Chondrocyte (in vitro differentiated cells): ENCODE results near the gene KCNE2. TPM values are rescaled to one million over a fixed set of nuclear protein-coding genes. Genes with fewer than 3 reads are reported as not detected.
"Not testable (repeated sequence)": the region's sequence is repeated elsewhere in the genome, so short reads cannot be mapped to it uniquely, and the experiment has no call there.

Source experiments
- DNase-seq: peaks from one replicate; pipeline ENCODE4 v3.0.0; 2021; ENCODE audit warnings: mixed read lengths, low spot score
- H3K27ac Mint-ChIP-seq: one replicate; pipeline ENCODE4 v1.8.0; 2021; ENCODE audit warnings: mild to moderate bottlenecking, moderate library complexity, mixed read lengths; ENCODE audit not compliant: unreplicated experiment
- H3K27me3 Mint-ChIP-seq: 2 replicates; pipeline ENCODE4 v1.8.0; 2021; ENCODE audit warnings: low read depth, mixed read lengths
- H3K36me3 Mint-ChIP-seq: 2 replicates; pipeline ENCODE4 v1.8.0; 2021; ENCODE audit warnings: low read depth, mixed read lengths
- H3K4me1 Mint-ChIP-seq: 2 replicates; pipeline ENCODE4 v1.8.0; 2021; ENCODE audit warnings: low read depth, mild to moderate bottlenecking, mixed read lengths
- H3K4me3 Mint-ChIP-seq: one replicate; pipeline ENCODE4 v1.8.0; 2021; ENCODE audit warnings: mild to moderate bottlenecking, moderate library complexity, mixed read lengths; ENCODE audit not compliant: unreplicated experiment
- H3K9me3 Mint-ChIP-seq: 2 replicates; pipeline ENCODE4 v1.8.0; 2021; ENCODE audit warnings: low read depth, mixed read lengths
- total RNA-seq: library from RNA; stranded (reverse); gene quantifications from 3 replicates; pipeline ENCODE4 v1.2.1, GENCODE V29; 2021

KCNE2 gene
- total RNA-seq, 1 donor from 2014 or later, result 0.35 TPM

DNA sequence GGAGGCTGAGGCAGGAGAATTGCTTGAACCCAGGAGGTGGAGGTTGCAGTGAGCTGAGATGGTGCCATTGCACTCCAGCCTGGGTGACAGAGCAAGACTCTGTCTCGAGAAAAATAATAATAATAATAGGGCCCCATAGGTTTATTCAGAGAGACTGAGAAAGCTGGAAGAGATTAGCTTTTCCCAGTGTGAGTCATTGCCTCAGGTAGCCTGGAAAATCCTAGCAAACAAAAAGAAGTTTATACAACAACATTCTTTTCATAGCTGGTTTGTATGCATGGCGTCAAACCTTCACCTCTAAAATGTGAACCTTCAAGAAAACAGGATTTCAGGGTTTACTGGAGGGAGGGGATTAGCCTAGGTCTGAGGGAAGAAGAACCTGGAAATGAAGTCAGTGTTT lies 19.3 kb downstream of the KCNE2 start:
- H3K27ac Mint-ChIP-seq, H3K36me3 Mint-ChIP-seq, H3K4me3 Mint-ChIP-seq, H3K4me1 Mint-ChIP-seq, DNase-seq, H3K27me3 Mint-ChIP-seq, H3K9me3 Mint-ChIP-seq: not testable (repeated sequence)

DNA sequence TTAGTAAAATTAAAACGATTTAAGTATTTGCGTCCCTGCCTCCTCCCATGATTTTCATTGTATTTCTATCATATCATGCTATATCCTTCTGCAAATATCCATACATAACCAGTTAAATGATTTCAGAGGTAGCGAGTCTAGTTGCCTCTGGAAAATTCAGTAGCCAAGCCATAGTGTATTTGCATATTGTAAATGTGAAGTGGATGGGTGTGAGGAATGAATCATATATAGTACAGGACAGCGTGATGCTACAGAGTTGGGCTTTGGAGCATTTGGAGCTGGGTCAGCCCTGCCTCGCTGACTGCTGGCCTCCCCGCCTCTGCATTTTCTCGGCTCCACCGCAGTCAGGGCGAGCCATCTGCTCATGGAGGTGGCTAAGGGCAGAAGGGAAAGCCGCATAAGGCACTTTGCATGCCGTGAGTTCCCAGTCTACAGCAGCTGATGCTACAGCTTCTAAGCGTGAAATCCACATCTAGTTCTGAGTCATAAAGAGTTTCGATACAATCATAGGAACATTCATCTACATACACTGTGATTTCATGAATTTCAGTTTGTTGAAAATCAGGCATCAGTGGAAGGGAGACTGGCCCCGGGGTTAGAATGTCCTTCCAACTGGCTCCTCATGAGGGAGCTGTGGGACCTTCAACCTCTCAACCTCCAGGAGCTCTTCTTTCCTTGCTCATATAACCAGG lies 20.1 kb downstream of the KCNE2 start:
- H3K4me3 Mint-ChIP-seq, DNase-seq, H3K27ac Mint-ChIP-seq, H3K36me3 Mint-ChIP-seq, H3K4me1 Mint-ChIP-seq, H3K27me3 Mint-ChIP-seq, H3K9me3 Mint-ChIP-seq: not testable (repeated sequence)

DNA sequence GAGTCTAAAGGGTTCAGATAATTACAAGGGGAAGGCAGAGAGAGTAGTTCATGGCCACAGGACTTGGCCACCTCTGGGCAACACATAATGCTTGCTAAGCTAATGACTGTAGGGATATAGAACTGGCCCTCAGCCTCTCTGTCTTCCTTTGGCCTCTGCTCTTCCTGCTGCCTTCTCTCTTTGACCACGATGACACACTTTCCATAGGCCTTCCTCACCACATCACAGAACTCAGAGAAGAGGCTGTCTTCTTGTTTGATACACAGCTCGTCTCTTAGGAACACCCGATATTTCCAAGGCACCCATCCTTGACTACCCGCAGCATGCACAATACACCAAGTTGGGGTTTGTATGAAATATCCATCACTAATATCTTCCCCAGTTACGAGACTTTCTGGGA lies 36.7 kb downstream of the KCNE2 start:
- not testable (repeated sequence) for DNase-seq, H3K27me3 Mint-ChIP-seq, H3K4me3 Mint-ChIP-seq, H3K27ac Mint-ChIP-seq, H3K9me3 Mint-ChIP-seq, H3K4me1 Mint-ChIP-seq, H3K36me3 Mint-ChIP-seq

DNA sequence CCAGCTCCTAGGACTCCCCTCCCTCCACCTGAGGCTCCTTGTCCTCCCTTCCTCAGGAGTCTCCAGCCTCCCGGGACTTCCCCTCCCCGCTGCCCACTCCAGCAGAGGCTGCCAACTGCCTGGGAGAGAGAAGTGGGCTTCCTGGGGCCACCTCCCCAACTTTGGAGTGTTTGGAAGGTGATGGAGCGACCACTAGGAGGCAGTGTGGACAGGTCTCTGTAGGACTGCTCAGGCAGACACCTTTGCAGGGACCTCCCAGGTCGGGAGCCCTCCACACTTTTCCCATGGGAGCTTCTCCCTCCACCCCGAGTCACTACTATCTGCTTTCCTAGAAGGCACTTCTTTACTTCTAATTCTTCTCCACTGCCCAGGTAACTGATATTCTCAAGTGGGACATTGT lies 40.9 kb downstream of the KCNE2 start:
- H3K27ac Mint-ChIP-seq, H3K36me3 Mint-ChIP-seq, H3K27me3 Mint-ChIP-seq, DNase-seq, H3K4me3 Mint-ChIP-seq, H3K9me3 Mint-ChIP-seq, H3K4me1 Mint-ChIP-seq: not testable (repeated sequence)

DNA sequence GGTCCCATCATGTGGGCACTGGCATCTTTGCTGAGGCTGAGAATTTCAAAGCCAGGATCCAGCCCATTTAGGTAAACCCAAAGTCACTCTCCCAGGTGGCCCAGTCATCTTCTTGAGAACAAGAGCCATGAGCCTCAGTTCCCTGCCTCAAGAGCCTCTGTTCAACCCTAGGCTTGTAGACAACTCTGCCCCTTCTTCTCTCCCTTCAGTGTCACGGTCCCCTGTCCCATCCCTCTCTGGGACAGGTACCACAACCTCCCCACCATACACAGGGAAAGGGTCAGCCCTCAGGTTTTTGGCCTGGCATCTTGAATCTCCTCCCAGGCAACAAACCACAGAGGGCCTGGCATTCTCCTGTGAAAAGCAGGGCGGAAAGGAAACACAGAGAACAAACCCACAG lies 41.9 kb downstream of the KCNE2 start:
- not testable (repeated sequence) for H3K27ac Mint-ChIP-seq, H3K4me3 Mint-ChIP-seq, H3K36me3 Mint-ChIP-seq

DNA sequence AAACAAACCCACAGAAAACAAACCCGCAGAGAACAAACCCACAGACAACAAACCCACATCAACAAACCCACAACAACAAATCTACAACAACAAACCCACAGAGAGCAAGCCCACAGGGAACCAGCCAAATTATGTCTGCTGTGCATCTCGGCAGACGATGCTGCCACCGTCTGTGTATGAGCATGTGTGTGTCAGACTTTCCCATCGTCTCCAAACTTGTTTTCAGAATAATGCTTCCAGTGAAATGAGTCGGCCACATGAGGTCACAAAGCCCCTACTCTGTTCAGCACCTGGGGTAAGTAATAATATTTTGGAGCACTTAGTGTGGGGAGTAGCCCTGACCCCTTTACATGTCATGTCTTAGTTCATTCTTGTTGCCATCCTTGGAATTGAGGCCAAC lies 42.3 kb downstream of the KCNE2 start:
- H3K27ac Mint-ChIP-seq, H3K27me3 Mint-ChIP-seq, H3K4me3 Mint-ChIP-seq, H3K4me1 Mint-ChIP-seq, H3K36me3 Mint-ChIP-seq, DNase-seq, H3K9me3 Mint-ChIP-seq: not testable (repeated sequence)

More for the DNA sequence above, 41.9 kb downstream of the KCNE2 start:
- not testable (repeated sequence) for H3K9me3 Mint-ChIP-seq, H3K4me1 Mint-ChIP-seq, DNase-seq, H3K27me3 Mint-ChIP-seq

DNA sequence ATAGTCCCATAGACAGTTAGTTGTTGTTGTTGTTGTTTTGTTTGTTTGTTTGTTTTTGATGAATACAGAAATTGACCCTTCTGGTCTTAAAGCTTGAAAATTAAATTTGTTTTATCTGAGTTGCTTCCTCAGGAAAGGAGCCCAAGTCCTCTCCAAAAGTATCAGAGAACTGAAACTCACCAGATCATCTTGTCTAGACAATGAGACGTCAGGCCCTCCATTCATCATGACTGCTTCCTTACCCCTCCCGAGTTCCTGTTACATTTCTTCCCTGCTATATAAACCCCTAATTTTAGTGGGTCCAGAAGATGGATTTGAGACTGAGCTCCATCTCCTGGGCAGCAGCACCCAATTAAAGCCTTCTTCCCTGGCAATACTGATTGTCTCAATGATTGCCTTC lies 42.9 kb downstream of the KCNE2 start:
- H3K4me1 Mint-ChIP-seq, DNase-seq, H3K27ac Mint-ChIP-seq, H3K9me3 Mint-ChIP-seq, H3K27me3 Mint-ChIP-seq, H3K4me3 Mint-ChIP-seq, H3K36me3 Mint-ChIP-seq: not testable (repeated sequence)

DNA sequence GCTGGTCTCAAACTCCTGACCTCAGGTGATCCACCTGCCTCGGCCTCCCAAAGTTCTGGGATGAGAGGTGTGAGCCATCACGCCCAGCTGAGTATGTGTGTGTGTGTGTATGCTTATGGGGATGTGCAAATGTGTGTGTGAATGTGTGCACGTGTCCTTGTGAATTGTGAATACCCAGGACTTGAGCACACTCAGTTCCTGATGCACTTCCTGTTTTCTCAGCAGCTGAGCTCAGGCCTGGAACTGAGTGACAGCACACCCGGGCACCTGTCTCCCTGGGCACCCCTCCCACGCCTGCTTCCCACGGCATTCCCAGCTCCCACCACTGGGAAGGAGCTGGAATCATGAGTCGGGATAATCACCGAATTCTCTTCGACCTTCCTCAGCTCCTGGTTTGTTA lies 43.5 kb downstream of the KCNE2 start:
- not testable (repeated sequence) for H3K4me1 Mint-ChIP-seq, H3K4me3 Mint-ChIP-seq, H3K27ac Mint-ChIP-seq, H3K9me3 Mint-ChIP-seq, H3K36me3 Mint-ChIP-seq, H3K27me3 Mint-ChIP-seq, DNase-seq

DNA sequence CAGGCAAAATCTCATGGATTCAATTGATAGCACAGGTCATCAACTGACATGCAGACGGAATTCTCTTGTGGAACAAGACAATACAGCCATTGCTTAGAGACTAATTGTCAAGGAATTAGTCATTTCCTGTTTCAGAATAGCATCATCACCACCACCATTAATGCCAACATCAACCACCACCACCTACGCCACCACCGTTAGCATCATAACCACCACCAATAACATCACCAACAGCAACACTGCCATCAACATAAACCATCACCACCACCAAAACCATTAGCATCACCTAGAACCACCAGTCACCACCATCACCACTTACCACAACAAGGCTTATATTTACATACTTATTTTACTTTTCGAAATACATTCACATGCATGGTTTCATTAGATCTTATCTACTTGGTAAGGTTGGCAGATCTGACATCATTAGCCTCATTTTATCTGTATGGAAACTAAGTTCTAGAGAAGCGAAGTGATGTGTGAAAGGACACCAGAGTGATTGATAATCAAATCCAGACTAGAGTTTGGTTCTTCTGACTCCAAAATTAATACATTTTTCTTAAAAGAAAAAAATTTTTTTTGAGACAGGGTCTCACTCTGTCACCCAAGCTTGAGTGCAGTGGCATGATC lies 53.8 kb downstream of the KCNE2 start:
- H3K27me3 Mint-ChIP-seq, DNase-seq, H3K27ac Mint-ChIP-seq, H3K9me3 Mint-ChIP-seq, H3K4me1 Mint-ChIP-seq, H3K4me3 Mint-ChIP-seq, H3K36me3 Mint-ChIP-seq: not testable (repeated sequence)

Other genes starting within 250 kb of the KCNE2 start
- 5.5 to 20.8 TPM (median 8.0 TPM) in 3 replicates for gene SMIM11, start 11.5 kb downstream of the KCNE2 start, total RNA-seq
- gene SMIM34, start 59.9 kb downstream of the KCNE2 start, total RNA-seq, result not detected in 3 replicates
- gene KCNE1, start 148.2 kb downstream of the KCNE2 start, total RNA-seq, result 0.32 to 0.70 TPM (median 0.38 TPM) in 3 replicates